Body of pancreas (tissue), 2 donors: Measurements from ENCODE around the gene TMEM201. TPM values are rescaled to one million over a fixed set of nuclear protein-coding genes. Genes with fewer than 3 reads are reported as not detected.

Experiments used
- total RNA-seq, 2 donors: library from RNA; depleted of rRNA; stranded (reverse); fragments of >200 nt; gene quantifications; one replicate each; pipeline ENCODE4 v1.1.0, GENCODE V29; 2016

Gene TMEM201
- total RNA-seq, 2 donors from 2014 or later, result 7.3 to 12.5 TPM

Other genes starting within 250 kb of the TMEM201 start
- 1 to 10 TPM; 1.0 to 2.0 TPM for gene SLC25A33, start 49.4 kb upstream of the TMEM201 start, total RNA-seq
- gene PIK3CD, start 62.8 kb downstream of the TMEM201 start, total RNA-seq, result 1 to 10 TPM; 3.3 to 6.2 TPM
- 10 to 100 TPM; 60.2 to 64.6 TPM for gene CLSTN1, start 235.1 kb downstream of the TMEM201 start, total RNA-seq